ENCODE data around the gene IRF2.

IRF2 gene

GRCh38 chr4:184368731-184369130 is 105.6 kb downstream of the IRF2 start:
- no peak overlapping the region for H3K4me3 ChIP-seq (ENCODE audit: low read depth, low read length)

DNA sequence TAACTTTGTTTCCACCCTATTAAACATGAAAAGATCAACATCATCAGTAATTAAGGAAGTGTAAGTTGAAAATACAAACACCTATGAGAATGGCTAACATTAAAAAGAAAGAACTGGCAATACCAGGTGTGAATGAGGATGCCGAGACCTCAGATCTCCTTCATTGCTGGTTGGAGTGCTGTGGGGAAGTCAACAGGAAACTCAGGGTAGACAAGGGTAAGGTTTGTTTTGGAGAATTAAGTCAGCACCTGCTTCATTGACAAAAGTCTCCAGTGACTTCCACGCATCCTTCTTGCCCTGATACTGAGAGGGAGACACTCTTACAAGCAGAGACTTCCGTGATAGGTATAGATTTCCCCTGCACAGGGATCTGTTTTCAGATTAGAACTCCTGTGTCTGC is 106.1 kb downstream of the IRF2 start:
- TF ChIP-seq, protein P1, sequence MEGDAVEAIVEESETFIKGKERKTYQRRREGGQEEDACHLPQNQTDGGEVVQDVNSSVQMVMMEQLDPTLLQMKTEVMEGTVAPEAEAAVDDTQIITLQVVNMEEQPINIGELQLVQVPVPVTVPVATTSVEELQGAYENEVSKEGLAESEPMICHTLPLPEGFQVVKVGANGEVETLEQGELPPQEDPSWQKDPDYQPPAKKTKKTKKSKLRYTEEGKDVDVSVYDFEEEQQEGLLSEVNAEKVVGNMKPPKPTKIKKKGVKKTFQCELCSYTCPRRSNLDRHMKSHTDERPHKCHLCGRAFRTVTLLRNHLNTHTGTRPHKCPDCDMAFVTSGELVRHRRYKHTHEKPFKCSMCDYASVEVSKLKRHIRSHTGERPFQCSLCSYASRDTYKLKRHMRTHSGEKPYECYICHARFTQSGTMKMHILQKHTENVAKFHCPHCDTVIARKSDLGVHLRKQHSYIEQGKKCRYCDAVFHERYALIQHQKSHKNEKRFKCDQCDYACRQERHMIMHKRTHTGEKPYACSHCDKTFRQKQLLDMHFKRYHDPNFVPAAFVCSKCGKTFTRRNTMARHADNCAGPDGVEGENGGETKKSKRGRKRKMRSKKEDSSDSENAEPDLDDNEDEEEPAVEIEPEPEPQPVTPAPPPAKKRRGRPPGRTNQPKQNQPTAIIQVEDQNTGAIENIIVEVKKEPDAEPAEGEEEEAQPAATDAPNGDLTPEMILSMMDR (IDR thresholded peaks at IDR 0.05; ENCODE audit: borderline replicate concordance, insufficient read depth, low read depth, low read length): no peak
- no peak overlapping the region for H3K4me3 ChIP-seq (ENCODE audit: low read depth, low read length)

More at GRCh38 chr4:184368731-184369130, 105.6 kb downstream of the IRF2 start:
- TF ChIP-seq, protein P1 (IDR thresholded peaks at IDR 0.05; ENCODE audit: borderline replicate concordance, insufficient read depth, low read depth, low read length): no peak

DNA sequence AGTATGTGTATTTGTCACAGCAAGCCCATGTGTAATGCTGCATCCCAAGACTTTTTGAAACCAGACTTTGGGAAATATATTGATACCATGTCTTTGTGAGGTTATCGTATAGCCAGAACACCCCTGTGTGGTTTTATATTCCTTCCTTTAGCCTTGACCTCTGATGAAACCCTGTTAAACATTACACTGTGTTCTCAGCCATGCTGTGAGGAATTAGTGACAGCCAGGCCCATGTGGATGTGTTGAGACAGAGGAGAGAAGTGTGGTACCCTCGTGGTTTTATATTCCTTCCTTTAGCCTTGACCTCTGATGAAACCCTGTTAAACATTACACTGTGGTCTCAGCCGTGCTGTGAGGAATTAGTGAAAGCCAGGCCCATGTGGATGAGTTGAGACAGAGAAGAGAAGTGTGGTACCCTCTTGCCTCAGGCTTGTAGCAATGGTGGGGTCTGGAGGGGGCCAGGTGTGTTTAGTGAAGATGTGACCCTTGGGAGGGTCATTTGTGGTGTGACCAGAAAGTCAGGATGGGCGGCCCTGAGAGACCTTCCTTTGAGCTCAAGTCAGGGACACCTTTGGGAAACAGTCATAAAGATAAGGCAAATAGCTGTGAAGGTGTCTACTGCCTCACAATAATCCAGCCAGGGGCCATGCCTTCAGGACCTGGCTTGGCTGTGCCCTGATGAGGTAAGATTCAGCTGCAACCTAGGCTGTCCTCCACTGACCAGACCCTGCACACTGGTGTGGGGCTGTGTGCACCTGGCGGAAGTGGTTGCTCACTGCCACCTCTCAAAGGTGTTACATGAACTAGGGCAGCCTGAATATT is 110.0 kb downstream of the IRF2 start:
- TF ChIP-seq, protein P1 (IDR thresholded peaks at IDR 0.05; ENCODE audit: borderline replicate concordance, insufficient read depth, low read depth, low read length): no peak
- H3K4me3 ChIP-seq (ENCODE audit: low read depth, low read length): no peak overlapping the region

GRCh38 chr4:184363258-184363657 is 111.1 kb downstream of the IRF2 start:
- no peak overlapping the region for H3K4me3 ChIP-seq (ENCODE audit: low read depth, low read length)
- TF ChIP-seq, protein P1 (IDR thresholded peaks at IDR 0.05; ENCODE audit: borderline replicate concordance, insufficient read depth, low read depth, low read length): no peak

GRCh38 chr4:184362396-184362795 is 112.0 kb downstream of the IRF2 start:
- no peak overlapping the region for H3K4me3 ChIP-seq (ENCODE audit: low read depth, low read length)
- TF ChIP-seq, protein P1 (IDR thresholded peaks at IDR 0.05; ENCODE audit: borderline replicate concordance, insufficient read depth, low read depth, low read length): no peak

- TF ChIP-seq, protein P1 (IDR thresholded peaks at IDR 0.05; ENCODE audit: borderline replicate concordance, insufficient read depth, low read depth, low read length): no peak
Measured at GRCh38 chr4:184361443-184361842, 112.9 kb downstream of the IRF2 start.

DNA sequence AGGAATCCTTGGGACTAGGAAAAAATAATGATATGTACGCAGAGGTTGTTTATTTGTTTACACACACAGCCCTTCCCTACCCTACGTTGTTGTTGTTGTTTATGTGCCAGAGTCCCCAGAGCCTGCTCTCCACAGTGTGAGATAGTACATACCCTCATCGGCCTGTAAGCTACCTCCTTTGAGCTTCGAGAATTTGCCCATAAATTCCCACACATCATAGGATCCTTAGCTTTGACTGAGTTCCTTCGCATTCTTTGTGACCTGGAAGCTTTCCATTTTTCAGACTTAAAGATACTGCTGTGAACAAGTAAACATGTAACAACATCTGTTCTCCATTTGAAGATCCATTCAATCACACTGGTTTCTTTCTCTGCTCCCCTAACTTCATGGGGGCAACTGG is 114.5 kb downstream of the IRF2 start:
- H3K4me3 ChIP-seq (ENCODE audit: low read depth, low read length): no peak overlapping the region
- TF ChIP-seq, protein P1 (IDR thresholded peaks at IDR 0.05; ENCODE audit: borderline replicate concordance, insufficient read depth, low read depth, low read length): no peak

More at GRCh38 chr4:184361443-184361842, 112.9 kb downstream of the IRF2 start:
- no peak overlapping the region for H3K4me3 ChIP-seq (ENCODE audit: low read depth, low read length)
